K562 (cell line): ENCODE data around the gene CDC42EP5. TPM values are rescaled to one million over a fixed set of nuclear protein-coding genes. Genes with fewer than 3 reads are reported as not detected.

Source experiments
- ATAC-seq: fragments of 200-7000 bp; cut with Tn5 transposase; 3 replicates; pipeline ENCODE4 v1.9.1; 2020; ENCODE audit warnings: moderate library complexity
- BruUV-seq: library from RNA; stranded (reverse); fragments of 400-500 nt; replicated peaks from 2 replicates; lab custom pipeline; 2021; lab: Mats Ljungman, UMichigan
- CTCF ChIA-PET: fragments of 300-600 bp; formaldehyde crosslinking; extraction: SDS; loops from one replicate; lab custom pipeline; 2021; ENCODE audit warnings: low intra/inter-chr PET ratio; lab: Yijun Ruan, JAX
- POLR2A ChIA-PET: fragments of 300-600, 350-650 bp; sonication (Branson Sonifier 250); formaldehyde crosslinking; extraction: SDS; loops from one replicate; lab custom pipeline; 2021; ENCODE audit warnings: antibody characterized with exemption, inconsistent platforms; lab: Yijun Ruan, JAX
- DNase-seq, 4 experiments: peaks; one replicate each; pipeline versions ENCODE4 v3.0.0 to v3.0.0-alpha.2; 2011 to 2018; ENCODE audit warnings: low spot score in 3 of 4, mixed read lengths in 3 of 4; ENCODE audit errors: extremely low read depth in 1 of 4
- FAIRE-seq: peaks from 2 replicates; lab custom pipeline; 2011; peaks lifted over from hg19 to GRCh38; lab: Jason Lieb, UNC
- H2AFZ ChIP-seq: 2 replicates; pipeline ENCODE4 v1.6.0; 2011; ENCODE audit warnings: low read depth, low read length, control low read depth, inconsistent platforms
- H3K27ac ChIP-seq: fragments of 200-600 bp; 3 replicates; pipeline ENCODE4 v1.8.0; 2011; ENCODE audit warnings: low read depth, mild to moderate bottlenecking, control low read depth, inconsistent platforms, low read length, moderate library complexity, mixed read lengths; ENCODE audit errors: extremely low read depth
- H3K27me3 ChIP-seq, 2 experiments: fragments of 300-600 bp in 1 of 2; 2 replicates in 1 of 2; 3 replicates in 1 of 2; pipeline versions ENCODE4 v1.6.0 to v1.8.0; 2011; ENCODE audit warnings: inconsistent platforms in 2 of 2, low read length in 2 of 2, mild to moderate bottlenecking in 1 of 2, mixed read lengths in 1 of 2, moderate library complexity in 1 of 2; ENCODE audit not compliant: control insufficient read depth in 2 of 2, insufficient read depth in 2 of 2
- H3K36me3 ChIP-seq: fragments of 300-600 bp; 3 replicates; pipeline ENCODE4 v1.8.0; 2011; ENCODE audit warnings: mild to moderate bottlenecking, low read length, inconsistent platforms; ENCODE audit not compliant: control insufficient read depth, insufficient read depth
- H3K4me1 ChIP-seq, 2 experiments: fragments of 200-600 bp in 1 of 2; replicated peaks in 1 of 2; 2 replicates in 1 of 2; 3 replicates in 1 of 2; pipeline versions ENCODE4 v1.5.1 to v1.8.0; 2011; ENCODE audit warnings: inconsistent platforms in 2 of 2, low read length in 2 of 2, mild to moderate bottlenecking in 1 of 2, mixed read lengths in 1 of 2, moderate library complexity in 1 of 2; ENCODE audit not compliant: control insufficient read depth in 2 of 2, insufficient read depth in 2 of 2
- H3K4me2 ChIP-seq: 2 replicates; pipeline ENCODE4 v1.6.1; 2011; ENCODE audit warnings: low read length, control low read depth, inconsistent platforms, mixed read lengths; ENCODE audit not compliant: insufficient read depth
- H3K4me3 ChIP-seq: fragments of 200-600 bp; sonication (generic), shearing (Covaris generic); 2 replicates; pipeline ENCODE4 v1.5.1; 2016; ENCODE audit warnings: control low read depth, inconsistent platforms
- H3K79me2 ChIP-seq: fragments of 200-600 bp; 3 replicates; pipeline ENCODE4 v1.8.0; 2011; ENCODE audit warnings: low read length, inconsistent platforms; ENCODE audit not compliant: control insufficient read depth, insufficient read depth
- H3K9ac ChIP-seq, 2 experiments: 2 replicates each; pipeline versions ENCODE4 v1.6.0 to v1.6.1; 2011; ENCODE audit warnings: low read depth in 2 of 2, low read length in 2 of 2, control low read depth in 1 of 2, inconsistent platforms in 1 of 2, mild to moderate bottlenecking in 1 of 2, mixed read lengths in 1 of 2; ENCODE audit not compliant: insufficient read depth in 1 of 2
- H3K9me1 ChIP-seq: one replicate; pipeline ENCODE4 v1.6.0; 2011; ENCODE audit warnings: inconsistent platforms, mild to moderate bottlenecking, low read length, moderate library complexity; ENCODE audit not compliant: control insufficient read depth, insufficient read depth
- H3K9me3 ChIP-seq: replicated peaks from 2 replicates; pipeline ENCODE4 v1.5.1; 2011; ENCODE audit warnings: low read depth, low read length, inconsistent platforms; ENCODE audit not compliant: control insufficient read depth, insufficient read depth
- H4K20me1 ChIP-seq: replicated peaks from 2 replicates; pipeline ENCODE4 v1.6.1; 2011; ENCODE audit warnings: low read length, inconsistent platforms, mixed read lengths; ENCODE audit not compliant: control insufficient read depth, insufficient read depth
- POLR2G ChIP-seq: fragments of 200-400 bp; formaldehyde crosslinking; IDR thresholded peaks from 2 replicates; pipeline ENCODE4 v1.6.1; 2017; ENCODE audit warnings: low read depth, mild to moderate bottlenecking, antibody characterized with exemption, low read length, moderate library complexity
- WGBS: fragments of 100-300 bp; shearing (Covaris generic); methylation state at CpG from one replicate; pipeline ENCODE4 v1.1.6; 2016; ENCODE audit warnings: low coverage, mixed read lengths; ENCODE audit not compliant: insufficient coverage; ENCODE audit errors: missing lambda C conversion rate; 5-methylcytosine and 5-hydroxymethylcytosine counted together
- in situ Hi-C: fragments of 300-500 bp; cut with MboI; formaldehyde crosslinking; loops from 4 replicates; pipeline ENCODE4 v1.15.0; 2018; ENCODE audit warnings: inconsistent platforms, mixed read lengths
- intact Hi-C: fragments of 100-400 bp; cut with micrococcal nuclease; formaldehyde crosslinking; loops from 2 replicates; pipeline ENCODE4 v1.14.2; 2022
- polyA plus RNA-seq, 8 experiments: library from polyadenylated mRNA; depleted of rRNA in 4 of 8; stranded (reverse) in 5 of 8; unstranded in 3 of 8; fragments of >200 nt; fragmentation: Nextera tagmentation in 2 of 8; fragmentation: Illumina TruSeq in 1 of 8; extraction: Ambion mirVana in 2 of 8; extraction: Trizol in 1 of 8; gene quantifications; 2 replicates each; pipeline versions ENCODE4 v1.2.1 to v1.2.3, GENCODE V29; 2011 to 2014; ENCODE audit warnings: inconsistent platforms in 1 of 8, missing spikeins in 1 of 8
- total RNA-seq, 7 experiments: library from RNA; depleted of rRNA in 6 of 7; stranded (reverse); fragments of >200 nt in 6 of 7; fragmentation: Illumina TruSeq in 2 of 7; extraction: Trizol in 2 of 7; gene quantifications; 2 replicates each; pipeline versions ENCODE4 v1.2.1 to v1.2.3, GENCODE V29; 2011 to 2021; ENCODE audit warnings: low replicate concordance in 1 of 7
- TF ChIP-seq, protein P1 (sequence below): fragments of 250-450 bp; sonication (Bioruptor Pico); IDR thresholded peaks from 2 replicates; pipeline ENCODE4 v1.4.0; 2020; ENCODE audit warnings: borderline replicate concordance

The CDC42EP5 gene
- total and polyA plus RNA-seq, 9 of the 15 experiments (the other 6 are each of a cell fraction or from before 2014, with no cell fraction given) = 0.15 to 0.38 TPM; not detected in 7

DNA sequence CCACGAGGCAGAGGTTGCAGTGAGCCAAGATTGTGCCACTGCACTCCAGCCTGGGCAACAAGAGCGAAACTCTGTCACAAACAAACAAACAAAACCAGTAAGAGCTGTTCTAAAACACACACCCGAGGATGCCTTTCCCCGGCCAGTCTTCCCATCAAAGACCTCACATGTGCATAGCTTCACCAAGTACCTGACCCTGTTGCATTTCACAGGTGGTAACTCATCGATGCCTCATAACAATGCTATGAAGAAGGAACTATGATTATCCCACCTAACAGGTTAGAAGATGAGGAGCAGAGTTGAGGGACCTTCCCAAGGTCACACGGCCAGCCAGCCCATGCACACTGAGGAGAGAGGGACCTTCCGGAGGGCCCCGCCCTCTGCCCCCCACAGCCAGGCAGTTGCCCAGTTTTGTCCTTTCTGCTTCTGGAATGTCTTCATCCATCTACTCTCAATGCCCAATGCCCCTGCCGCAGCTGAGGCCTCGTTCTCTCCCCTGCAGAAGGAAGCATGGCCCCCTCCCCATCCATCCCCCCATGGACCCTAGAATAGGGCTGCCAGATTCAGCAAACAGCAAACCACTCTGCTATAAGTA, 40.9 kb downstream of the CDC42EP5 start:
- CTCF ChIA-PET = no interaction called here
- Histone ChIP-seq H3K27ac (no peak overlapping the region), H3K9me1 (no peaks in the 10 kb centered on the region), H3K36me3 (no peaks in the 10 kb centered on the region), H3K9me3 (no peaks in the 10 kb centered on the region), H3K4me1 (peaks cover 0 to 42% of the 10 kb centered on the region in 2 experiments; a peak in 2 of 5 replicates), H3K79me2 (no peaks in the 10 kb centered on the region), H3K9ac (no peak overlapping the region), H3K27me3 (peaks cover 0 to 11% of the 10 kb centered on the region in 2 experiments; a peak in 2 of 5 replicates), H2AFZ (no peak overlapping the region), H4K20me1 (peaks cover 5% of the 10 kb centered on the region; the same call in 1 of the 2 replicates), H3K4me3 (no peak overlapping the region), H3K4me2 (no peak overlapping the region)
- 39% methylated on average over 8 of the region's 10 CpGs for WGBS
- DNase-seq (no peak), ATAC-seq (no peak), FAIRE-seq (no peak)
- in situ Hi-C loops (no loop called here), intact Hi-C loops (no loop called here)
- BruUV-seq = no TSS peak
- POLR2A ChIA-PET = interaction anchor here (1.3 to 1.6 kb wide), 2 partner anchors 9 to 16 kb away, joined by 3 to 5 read pairs; partner anchors contain the start of gene LENG8
- TF ChIP-seq, protein P1, sequence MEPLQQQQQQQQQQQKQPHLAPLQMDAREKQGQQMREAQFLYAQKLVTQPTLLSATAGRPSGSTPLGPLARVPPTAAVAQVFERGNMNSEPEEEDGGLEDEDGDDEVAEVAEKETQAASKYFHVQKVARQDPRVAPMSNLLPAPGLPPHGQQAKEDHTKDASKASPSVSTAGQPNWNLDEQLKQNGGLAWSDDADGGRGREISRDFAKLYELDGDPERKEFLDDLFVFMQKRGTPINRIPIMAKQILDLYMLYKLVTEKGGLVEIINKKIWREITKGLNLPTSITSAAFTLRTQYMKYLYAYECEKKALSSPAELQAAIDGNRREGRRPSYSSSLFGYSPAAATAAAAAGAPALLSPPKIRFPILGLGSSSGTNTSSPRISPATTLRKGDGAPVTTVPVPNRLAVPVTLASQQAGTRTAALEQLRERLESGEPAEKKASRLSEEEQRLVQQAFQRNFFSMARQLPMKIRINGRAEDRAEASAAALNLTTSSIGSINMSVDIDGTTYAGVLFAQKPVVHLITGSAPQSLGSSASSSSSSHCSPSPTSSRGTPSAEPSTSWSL (CRISPR knock-in tag) = no peak
- TF ChIP-seq POLR2G = peak; percentile 45
